KOPT-K1 (cell line): Measurements from ENCODE around the gene HSBP1L1.

Experiments used
- H3K27ac ChIP-seq: fragments of 200-600 bp; sonication (generic); 2 replicates; pipeline ENCODE4 v1.5.1; 2016; ENCODE audit warnings: antibody characterized with exemption, mild to moderate bottlenecking, low read depth, low read length; ENCODE audit not compliant: poor library complexity, severe bottlenecking
- H3K36me3 ChIP-seq: fragments of 200-600 bp; sonication (generic); 2 replicates; pipeline ENCODE4 v1.5.1; 2017; ENCODE audit warnings: antibody characterized with exemption, mild to moderate bottlenecking, low read length, moderate library complexity; ENCODE audit not compliant: insufficient read depth
- H3K9me3 ChIP-seq: fragments of 200-600 bp; sonication (generic); 2 replicates; pipeline ENCODE4 v1.5.1; 2017; ENCODE audit warnings: antibody characterized with exemption, low read length, mild to moderate bottlenecking; ENCODE audit not compliant: insufficient read depth, poor library complexity, severe bottlenecking

The HSBP1L1 gene

GRCh38 chr18:79947054-79947755, 17.2 kb upstream of the HSBP1L1 start:
- Histone ChIP-seq H3K36me3 (peaks cover 11% of the 10 kb centered on the region), H3K27ac (no peak overlapping the region), H3K9me3 (no peaks in the 10 kb centered on the region)

- Histone ChIP-seq H3K36me3 (peaks cover 3% of the 10 kb centered on the region), H3K9me3 (no peaks in the 10 kb centered on the region), H3K27ac (no peak overlapping the region)
Observed at GRCh38 chr18:79947881-79948610, 16.4 kb upstream of the HSBP1L1 start.

- H3K9me3 ChIP-seq: no peaks in the 10 kb centered on the region
- no peaks in the 10 kb centered on the region; the same call in 1 of the 2 replicates for H3K36me3 ChIP-seq
- no peak overlapping the region for H3K27ac ChIP-seq
Observed at GRCh38 chr18:79948719-79949411, 15.6 kb upstream of the HSBP1L1 start.

- Histone ChIP-seq H3K9me3 (no peaks in the 10 kb centered on the region), H3K36me3 (no peaks in the 10 kb centered on the region; the same call in 1 of the 2 replicates), H3K27ac (peak overlapping the region; percentile 53)
Observed at GRCh38 chr18:79949697-79950487, 14.6 kb upstream of the HSBP1L1 start.

GRCh38 chr18:79950515-79951341, 13.7 kb upstream of the HSBP1L1 start:
- Histone ChIP-seq H3K36me3 (no peaks in the 10 kb centered on the region; the same call in 1 of the 2 replicates), H3K27ac (peak overlapping the region; percentile 53), H3K9me3 (no peaks in the 10 kb centered on the region)

- Histone ChIP-seq H3K27ac (peak within 1 kb of the TSS; percentile 53), H3K9me3 (no peaks in the 10 kb centered on the region), H3K36me3 (no peaks in the 10 kb centered on the region; the same call in 1 of the 2 replicates)
Observed at GRCh38 chr18:79951545-79952455, 12.6 kb upstream of the HSBP1L1 start, which contains the start of gene SLC66A2. Gene SLC66A2, minus strand, starts transcription at chr18:79951653. Its CDS starts 727 bp downstream, at chr18:79950926.

GRCh38 chr18:79952456-79952995, 11.9 kb upstream of the HSBP1L1 start:
- Histone ChIP-seq H3K9me3 (no peaks in the 10 kb centered on the region), H3K27ac (no peak overlapping the region), H3K36me3 (no peaks in the 10 kb centered on the region)

GRCh38 chr18:79952996-79953559, 11.4 kb upstream of the HSBP1L1 start:
- Histone ChIP-seq H3K27ac (no peak overlapping the region), H3K36me3 (no peaks in the 10 kb centered on the region), H3K9me3 (no peaks in the 10 kb centered on the region)

GRCh38 chr18:79953971-79954651, 10.3 kb upstream of the HSBP1L1 start:
- no peaks in the 10 kb centered on the region for H3K36me3 ChIP-seq
- no peaks in the 10 kb centered on the region for H3K9me3 ChIP-seq
- H3K27ac ChIP-seq: no peak overlapping the region

- no peaks in the 10 kb centered on the region for H3K9me3 ChIP-seq
- H3K36me3 ChIP-seq: no peaks in the 10 kb centered on the region
- no peak overlapping the region for H3K27ac ChIP-seq
Observed at GRCh38 chr18:79954791-79955190, 9.7 kb upstream of the HSBP1L1 start.

- Histone ChIP-seq H3K9me3 (no peaks in the 10 kb centered on the region), H3K36me3 (no peaks in the 10 kb centered on the region), H3K27ac (no peak overlapping the region)
Observed at GRCh38 chr18:79955302-79956075, 9.0 kb upstream of the HSBP1L1 start.

GRCh38 chr18:79956276-79956675, 8.2 kb upstream of the HSBP1L1 start:
- no peak overlapping the region for H3K27ac ChIP-seq
- H3K36me3 ChIP-seq: no peaks in the 10 kb centered on the region
- H3K9me3 ChIP-seq: no peaks in the 10 kb centered on the region
